Myocyte (in vitro differentiated cells): Measurements from ENCODE around the gene BCL6B. TPM values are rescaled to one million over a fixed set of nuclear protein-coding genes. Genes with fewer than 3 reads are reported as not detected.
"Not testable (repeated sequence)": the region's sequence is repeated elsewhere in the genome, so short reads cannot be mapped to it uniquely, and the experiment has no call there.

Source experiments
- DNase-seq: peaks from one replicate; pipeline ENCODE4 v3.0.0-alpha.2; 2012; ENCODE audit warnings: low read depth
- polyA plus RNA-seq: library from polyadenylated mRNA; unstranded; fragments of >200 nt; gene quantifications from one replicate; pipeline ENCODE4 v1.2.1, GENCODE V29; 2012; ENCODE audit warnings: missing spikeins
- total RNA-seq: library from RNA; depleted of rRNA; stranded (reverse); fragments of >200 nt; gene quantifications from 2 replicates; pipeline ENCODE4 v1.2.3, GENCODE V29; 2014

Gene BCL6B
- not detected in 2 replicates for total RNA-seq
- polyA plus RNA-seq, result not detected

DNA sequence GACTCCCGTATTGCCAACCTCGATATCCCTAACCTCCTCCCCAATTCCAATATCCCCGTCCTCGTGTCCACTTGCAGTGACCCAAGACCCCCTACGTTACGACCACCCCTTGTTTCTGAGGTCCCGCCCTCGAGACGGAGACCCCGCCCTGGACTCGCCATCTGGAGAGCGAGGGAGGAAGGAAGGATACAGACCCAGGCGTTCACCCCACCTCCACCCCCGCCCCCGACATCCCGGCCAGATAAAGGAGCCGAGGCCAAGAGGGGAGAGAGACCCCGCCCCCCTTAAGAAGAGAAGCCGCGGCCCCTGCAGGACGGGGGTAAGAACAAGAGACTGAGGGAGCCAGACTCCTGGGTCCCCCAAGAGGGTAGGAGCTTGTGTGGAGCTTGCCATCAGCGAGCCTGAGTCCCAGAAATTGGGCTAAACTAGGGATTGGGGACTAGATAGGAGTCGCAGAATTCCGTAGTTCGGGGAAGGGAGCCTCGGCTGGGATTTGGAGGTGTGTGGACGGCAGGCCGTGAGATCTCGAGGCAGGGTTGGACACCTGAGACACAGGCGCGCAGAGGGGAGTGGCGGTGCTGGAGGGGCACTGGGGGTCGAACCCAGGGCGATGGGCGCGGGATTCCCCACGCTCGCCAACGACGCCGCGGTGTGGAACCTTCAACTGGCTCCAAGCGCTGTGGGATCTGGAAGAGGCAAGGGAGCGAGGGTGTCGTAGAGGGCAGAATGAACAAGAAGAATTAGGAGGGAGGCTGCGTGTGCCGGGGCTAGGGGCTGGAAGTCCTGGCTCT is at the start of gene BCL6B:
Gene BCL6B (plus strand): TSS at position 270 of the 791 bp plus-strand sequence. CDS start 622 bp downstream, outside the sequence.
- no peak for DNase-seq

DNA sequence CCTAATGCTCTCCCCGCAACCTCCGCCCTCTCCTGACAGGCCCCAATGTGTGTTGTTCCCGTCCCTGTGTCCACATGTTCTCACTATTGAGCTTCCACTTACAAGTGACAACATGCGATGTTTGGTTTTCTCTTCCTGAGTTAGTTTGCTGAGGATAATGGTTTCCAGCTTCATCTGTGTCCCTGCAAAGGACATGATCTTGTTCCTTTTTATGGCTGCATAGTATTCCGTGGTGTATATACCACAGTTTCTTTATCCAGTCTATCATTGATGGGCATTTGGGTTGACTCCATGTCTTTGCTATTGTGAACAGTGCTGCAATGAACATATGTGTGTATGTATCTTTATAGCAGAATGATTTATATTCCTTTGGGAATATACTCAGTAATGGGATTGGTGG is 43.4 kb upstream of the BCL6B start:
- DNase-seq, result not testable (repeated sequence)

GRCh38 chr17:6981426-6981825 is 41.4 kb upstream of the BCL6B start:
- no peak for DNase-seq

- no peak for DNase-seq
These were observed 37.6 kb upstream of the BCL6B start for GRCh38 chr17:6985266-6985665.

DNA sequence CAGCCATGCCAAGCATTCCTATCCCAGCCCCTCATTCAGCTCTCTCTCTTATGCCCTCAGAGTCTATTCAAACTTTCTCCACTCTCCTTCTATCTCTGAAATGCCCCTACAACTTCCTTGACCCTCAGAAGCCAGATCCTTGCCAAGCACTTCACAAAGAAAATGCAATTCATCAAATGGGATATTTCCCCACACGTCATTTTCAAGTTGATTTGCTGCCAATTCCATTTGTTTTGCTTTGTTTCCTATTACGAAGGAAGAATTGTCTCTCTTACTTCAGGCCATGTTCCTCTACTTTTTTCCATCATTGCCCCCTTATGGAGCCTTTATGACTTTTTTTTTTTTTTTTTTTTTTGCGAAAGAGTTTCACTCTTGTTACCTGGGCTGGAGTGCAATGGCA is 36.2 kb upstream of the BCL6B start:
- no peak for DNase-seq

DNA sequence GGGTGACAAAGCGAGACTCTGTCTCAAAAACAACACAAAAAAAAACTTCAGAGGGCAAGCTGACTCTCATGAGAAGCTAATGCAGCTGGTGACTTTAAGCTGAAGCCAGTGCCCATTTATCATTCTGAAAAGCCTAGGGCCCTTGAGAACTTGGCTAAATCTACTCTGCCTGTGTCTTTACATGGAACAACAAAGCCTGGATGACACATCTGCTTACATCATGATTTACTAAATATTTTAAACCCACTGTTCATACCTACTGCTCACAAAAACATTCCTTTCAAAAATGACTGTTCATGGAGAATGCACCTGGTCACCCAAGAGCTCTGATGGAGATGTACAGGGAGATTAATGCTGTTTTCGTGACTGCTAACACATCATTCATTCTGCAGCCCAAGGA is 33.1 kb upstream of the BCL6B start:
- DNase-seq, result no peak

DNA sequence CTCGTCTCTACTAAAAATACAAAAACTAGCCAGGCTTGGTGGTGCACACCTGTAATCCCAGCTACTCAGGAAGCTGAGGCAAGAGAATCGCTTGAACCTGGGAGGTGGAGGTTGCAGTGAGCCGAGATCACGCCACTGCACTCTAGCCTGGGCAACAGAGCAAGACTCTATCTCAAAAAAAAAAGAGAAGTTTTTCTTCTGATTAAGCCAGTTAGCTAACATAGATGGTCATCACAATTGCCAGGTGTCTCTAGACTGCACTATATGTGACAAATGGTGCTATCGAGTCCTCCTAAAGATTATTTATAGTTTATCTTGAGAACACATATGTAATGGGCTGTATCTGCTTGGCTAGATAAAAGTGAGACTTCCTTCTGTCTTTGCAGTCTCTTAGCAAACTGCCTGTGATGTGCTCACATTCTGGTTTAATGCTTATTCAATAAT is 29.2 kb upstream of the BCL6B start:
- not testable (repeated sequence) for DNase-seq

DNA sequence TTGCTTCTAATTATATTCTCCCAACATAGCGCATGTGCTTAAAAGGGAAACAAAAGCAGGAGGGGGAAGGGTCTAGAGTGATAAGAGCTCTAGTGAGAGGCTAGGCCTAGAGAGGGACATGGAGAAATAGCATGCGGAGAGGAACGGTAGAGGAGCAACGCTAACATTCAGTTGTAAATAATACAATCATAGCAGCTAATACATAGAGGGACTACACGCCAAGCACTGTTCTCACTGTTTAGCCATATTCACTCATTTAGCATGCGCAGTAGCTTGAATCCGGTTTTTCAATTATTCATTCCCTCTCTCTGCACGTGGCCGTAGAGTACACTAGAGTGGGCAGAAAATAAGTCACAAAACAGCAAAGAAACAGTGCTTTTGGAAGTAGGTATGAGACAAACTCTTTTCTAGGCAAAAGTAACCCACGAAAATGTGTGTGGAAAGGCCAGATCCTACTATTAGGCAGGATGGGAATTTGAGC is 28.7 kb upstream of the BCL6B start:
- DNase-seq, result no peak

- no peak for DNase-seq
These were observed 28.1 kb upstream of the BCL6B start for GRCh38 chr17:6994666-6995256.

DNA sequence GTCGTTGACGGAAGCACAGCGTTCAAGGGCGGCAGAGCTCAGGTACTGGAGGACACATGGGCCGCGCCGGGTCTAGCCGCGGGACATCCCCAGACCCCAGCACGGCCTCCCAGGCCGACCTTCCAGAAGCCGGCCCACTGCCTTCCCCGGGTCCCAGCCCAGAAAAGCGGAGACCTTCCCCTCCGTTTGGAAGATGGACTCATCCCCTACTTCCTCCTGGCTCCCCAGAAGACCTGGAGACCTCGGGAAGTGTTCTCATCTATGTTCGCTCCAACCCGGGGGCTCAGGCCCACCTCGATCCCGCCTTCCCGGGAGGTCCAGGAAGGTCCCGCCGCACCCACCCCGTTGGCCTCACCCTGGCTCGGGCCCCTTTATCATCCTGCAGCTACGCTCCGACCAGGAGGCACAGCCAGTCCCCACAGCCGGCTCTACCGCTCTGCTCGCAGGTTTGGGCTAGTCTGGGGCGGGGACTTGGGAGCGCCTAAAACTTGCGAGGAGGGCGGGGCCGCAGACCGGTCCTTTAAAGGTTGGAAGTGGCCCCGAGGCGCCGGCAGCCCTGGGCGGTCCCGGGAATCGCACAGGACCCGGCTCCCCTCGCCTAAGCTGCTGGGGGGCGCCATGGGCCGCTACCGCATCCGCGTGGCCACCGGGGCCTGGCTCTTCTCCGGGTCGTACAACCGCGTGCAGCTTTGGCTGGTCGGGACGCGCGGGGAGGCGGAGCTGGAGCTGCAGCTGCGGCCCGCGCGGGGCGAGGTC is 27.2 kb upstream of the BCL6B start, which contains the start of gene ALOX12:
Gene ALOX12 (plus strand): TSS at position 550 of the 756 bp plus-strand sequence. CDS start 69 bp downstream, at position 619.
- DNase-seq, result no peak

GRCh38 chr17:6996256-6997011 is 26.4 kb upstream of the BCL6B start:
- no peak for DNase-seq

DNA sequence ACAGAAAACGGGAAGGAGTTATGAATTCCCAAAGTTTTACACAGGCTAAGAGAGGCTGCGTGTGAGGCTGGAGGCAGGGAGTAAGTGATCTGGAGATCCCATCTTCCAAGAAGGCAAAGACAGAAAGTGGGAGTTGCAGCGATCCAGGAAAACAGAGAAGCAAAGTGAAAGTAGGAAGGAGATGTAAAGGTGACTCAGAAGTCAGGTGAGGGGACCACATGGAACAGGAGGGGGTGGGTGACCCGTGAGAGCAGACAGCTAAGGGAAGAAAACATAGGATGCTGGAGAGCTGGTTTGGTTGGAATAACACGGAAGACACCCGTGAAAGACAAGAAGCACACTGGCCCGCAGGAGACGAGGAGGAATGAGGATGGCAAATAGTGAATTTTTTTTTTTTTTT is 25.7 kb upstream of the BCL6B start:
- DNase-seq, result no peak

GRCh38 chr17:6998855-6999508 is 23.9 kb upstream of the BCL6B start:
- no peak for DNase-seq

DNA sequence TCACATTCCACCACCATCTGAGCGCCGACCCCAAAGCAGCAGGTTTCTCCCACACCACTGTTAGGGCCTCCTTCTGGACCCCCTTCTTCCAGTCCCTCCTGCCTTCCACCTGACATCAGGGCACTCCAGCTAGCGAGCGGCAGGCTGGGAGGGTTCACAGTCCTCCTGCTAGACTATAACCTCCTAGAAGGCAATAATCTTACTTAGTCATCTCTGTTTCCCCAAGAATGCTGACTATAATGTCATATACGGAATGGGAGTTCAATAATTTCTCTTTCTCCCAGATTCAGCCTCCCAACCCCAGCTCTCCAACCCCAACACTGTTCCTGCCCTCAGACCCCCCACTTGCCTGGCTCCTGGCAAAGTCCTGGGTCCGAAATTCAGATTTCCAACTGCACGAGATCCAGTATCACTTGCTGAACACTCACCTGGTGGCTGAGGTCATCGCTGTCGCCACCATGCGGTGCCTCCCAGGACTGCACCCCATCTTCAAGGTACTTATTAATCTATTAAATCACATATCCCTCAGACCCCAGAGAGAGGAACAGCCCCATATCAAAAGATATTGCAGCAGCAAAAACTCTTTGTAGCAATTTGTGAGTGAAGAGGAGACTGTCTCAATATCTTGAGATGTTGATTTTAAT is 21.4 kb upstream of the BCL6B start:
- DNase-seq, result no peak

DNA sequence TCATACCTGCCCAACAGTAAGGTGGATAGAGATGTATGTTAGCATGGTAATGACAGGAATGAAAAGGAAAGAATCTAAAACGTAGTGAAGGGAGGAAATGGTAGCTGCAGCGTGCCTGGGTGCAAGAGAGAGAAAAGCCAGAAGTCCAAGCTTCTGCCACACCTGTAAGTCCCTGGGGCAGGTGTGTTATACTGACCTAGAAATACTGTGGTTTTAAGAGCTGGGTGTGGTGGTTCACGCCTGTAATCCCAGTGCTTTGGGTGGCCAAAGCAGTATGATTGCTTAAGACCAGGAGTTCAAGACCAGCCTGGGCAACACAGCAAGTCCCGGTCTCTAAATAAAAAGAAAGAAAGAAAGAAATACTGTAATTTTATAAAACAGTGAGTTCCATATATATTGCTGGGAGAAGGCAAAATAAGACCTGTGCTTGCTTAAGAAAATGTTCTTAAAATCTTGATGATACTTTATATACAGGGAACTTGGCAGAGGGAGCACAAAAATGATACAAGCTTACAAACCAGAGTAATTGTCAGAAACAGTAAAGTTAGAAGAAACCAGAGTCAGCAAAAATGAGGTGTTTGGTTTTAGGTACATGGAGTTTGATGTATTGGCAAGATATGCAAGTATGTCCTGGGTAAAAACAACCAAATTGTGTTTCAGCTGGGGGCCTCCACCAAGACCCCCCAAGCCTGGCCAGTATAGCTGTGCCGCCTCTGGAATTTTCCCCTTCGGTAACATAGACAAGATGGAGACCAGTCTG is 20.4 kb upstream of the BCL6B start:
- DNase-seq, result no peak

- no peak for DNase-seq
These were observed 19.1 kb upstream of the BCL6B start for GRCh38 chr17:7003745-7004144.

- DNase-seq, result peak; percentile 74
These were observed 18.2 kb upstream of the BCL6B start for GRCh38 chr17:7004398-7005253.

GRCh38 chr17:7005716-7006115 is 17.1 kb upstream of the BCL6B start:
- no peak for DNase-seq
